SKM-1 (cell line): ENCODE measurements around the gene CLCN6.
A peak's percentile ranks its signal among the peaks of the same experiment; 100 is the strongest.

Experiments used
- DNase-seq: peaks from one replicate; lab custom pipeline; 2025; ENCODE audit not compliant: unreplicated experiment; lab: John Stamatoyannopoulos, UW

The CLCN6 gene, protein sequence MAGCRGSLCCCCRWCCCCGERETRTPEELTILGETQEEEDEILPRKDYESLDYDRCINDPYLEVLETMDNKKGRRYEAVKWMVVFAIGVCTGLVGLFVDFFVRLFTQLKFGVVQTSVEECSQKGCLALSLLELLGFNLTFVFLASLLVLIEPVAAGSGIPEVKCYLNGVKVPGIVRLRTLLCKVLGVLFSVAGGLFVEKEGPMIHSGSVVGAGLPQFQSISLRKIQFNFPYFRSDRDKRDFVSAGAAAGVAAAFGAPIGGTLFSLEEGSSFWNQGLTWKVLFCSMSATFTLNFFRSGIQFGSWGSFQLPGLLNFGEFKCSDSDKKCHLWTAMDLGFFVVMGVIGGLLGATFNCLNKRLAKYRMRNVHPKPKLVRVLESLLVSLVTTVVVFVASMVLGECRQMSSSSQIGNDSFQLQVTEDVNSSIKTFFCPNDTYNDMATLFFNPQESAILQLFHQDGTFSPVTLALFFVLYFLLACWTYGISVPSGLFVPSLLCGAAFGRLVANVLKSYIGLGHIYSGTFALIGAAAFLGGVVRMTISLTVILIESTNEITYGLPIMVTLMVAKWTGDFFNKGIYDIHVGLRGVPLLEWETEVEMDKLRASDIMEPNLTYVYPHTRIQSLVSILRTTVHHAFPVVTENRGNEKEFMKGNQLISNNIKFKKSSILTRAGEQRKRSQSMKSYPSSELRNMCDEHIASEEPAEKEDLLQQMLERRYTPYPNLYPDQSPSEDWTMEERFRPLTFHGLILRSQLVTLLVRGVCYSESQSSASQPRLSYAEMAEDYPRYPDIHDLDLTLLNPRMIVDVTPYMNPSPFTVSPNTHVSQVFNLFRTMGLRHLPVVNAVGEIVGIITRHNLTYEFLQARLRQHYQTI

DNA sequence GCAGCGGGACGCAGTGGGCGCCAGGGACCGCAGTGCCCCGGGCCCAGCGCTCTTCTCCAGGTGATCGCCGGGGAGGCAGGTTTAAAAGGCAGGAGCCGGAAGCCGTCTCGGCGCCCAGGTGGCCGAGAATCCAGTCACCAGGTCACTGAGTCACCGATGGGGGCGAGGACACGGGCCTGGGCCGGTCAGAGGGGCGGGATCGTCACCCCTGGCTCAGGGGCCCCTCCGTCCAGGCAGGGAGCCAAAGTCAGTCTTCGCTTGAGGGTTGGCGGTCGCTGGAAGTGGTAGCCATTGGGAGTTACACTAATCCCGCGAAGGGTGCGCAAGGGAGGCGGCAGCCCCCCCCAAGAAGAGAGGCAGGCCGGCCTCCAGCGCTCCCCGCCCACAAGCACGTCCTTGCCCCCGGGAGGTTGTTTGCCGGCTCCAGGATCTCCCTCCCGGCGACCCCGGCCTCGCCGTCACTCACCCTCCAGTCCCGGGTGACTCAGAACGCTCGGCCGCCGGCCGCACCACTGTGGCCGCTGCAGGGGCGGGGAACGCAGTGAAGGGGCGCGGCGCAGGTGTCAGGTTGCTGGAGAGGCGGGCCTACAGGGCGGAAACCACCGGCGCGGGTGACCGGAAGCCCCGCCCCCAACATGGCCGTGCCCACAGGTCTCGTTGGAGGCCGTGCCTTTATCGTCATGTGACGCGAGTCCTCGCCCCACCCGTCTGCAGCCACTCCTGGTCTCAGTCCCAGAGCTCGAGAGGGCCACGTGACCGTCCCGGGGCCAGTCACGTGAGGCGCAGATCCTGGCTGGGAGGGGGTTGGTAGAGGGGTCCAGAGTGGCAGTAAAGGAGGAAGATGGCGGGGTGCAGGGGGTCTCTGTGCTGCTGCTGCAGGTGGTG, at the start of gene CLCN6, which contains the start of gene MTHFR:
Gene CLCN6 (plus strand): TSS at position 770 of the 885 bp plus-strand sequence. CDS start 72 bp downstream, at position 842.
Gene MTHFR (minus strand): TSS at position 543 of the 885 bp plus-strand sequence. CDS start 2,848 bp downstream, outside the sequence.
- DNase-seq, result peak; percentile 89

DNA sequence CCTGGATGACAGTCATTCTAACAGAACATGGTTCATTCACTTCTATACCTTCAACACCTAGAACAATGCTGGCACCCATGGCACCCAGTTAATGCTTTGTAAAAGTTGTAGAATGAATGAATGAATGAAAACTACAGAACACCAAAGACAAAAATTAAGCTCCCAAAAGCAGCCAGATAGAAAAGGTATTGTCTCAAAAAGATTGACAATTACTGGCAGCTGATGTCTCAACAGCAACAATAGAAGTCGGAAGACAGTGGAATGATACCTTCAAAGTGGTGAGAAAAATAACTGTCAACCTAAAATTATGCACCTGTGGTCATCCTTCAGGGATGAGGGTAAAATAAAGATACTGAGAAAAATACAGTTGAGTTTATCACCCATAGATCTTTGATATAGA, 48.9 kb upstream of the CLCN6 start:
- no peak for DNase-seq

DNA sequence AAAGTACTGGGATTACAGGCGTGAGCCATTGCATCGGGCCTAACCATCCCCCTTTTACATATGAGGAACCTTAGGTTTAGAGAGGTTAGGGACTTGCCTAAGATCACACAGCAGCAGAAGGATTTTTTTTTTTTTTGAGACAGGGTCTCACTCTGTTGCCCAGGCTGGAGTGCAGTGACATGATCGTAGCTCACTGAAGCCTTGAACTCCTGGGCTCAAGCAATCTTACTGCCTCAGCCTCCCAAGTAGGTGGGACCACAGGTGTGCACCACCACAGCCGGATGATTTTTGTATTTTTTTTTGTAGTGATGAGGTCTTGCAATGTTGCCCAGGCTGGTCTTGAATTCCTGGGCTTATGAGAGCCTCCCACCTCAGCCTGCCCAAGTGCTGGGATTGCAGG, 46.2 kb upstream of the CLCN6 start:
- DNase-seq, result no peak

DNA sequence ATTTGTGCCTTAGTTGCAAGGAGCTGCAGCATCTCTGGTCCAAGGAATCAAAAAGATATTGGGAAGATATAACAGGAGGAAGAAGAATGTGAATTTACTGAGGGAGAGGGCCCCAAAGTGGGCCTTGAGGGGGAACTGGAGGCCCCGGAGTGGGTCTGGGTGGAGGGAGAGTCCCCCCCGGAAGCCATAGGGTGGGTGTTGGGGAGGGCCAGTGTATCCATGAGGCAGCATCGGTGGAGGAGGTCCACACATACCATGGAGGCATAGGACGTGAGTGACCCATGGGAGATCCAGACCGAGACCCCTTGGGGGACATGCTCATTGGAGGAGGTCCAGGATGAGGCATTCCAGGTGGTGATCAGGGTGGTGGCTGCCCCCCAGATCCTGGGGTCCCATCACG, 44.7 kb upstream of the CLCN6 start:
- no peak for DNase-seq

DNA sequence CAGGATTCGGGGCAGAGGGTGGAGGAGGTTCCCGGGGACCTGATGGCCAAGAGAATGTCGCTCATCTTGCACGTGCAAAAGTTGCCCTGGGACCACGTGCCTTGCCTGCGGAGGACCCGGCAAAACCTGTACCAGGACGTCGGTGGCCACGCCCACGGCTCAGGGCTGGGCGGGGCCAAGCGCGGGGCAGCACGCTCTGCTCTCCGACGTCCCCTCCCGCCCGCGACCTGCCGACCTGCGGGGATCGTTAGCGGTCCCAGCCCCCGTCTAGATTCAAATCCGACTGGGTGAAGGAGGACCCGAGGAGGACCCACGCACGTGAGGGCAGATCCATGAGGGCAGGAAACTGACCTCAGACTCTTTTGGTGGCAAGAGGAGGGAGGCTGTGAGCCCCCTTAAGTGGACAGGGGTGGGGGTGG, 44.0 kb upstream of the CLCN6 start, which contains the start of gene C1orf167:
Gene C1orf167 (plus strand): TSS at position 206 of the 419 bp plus-strand sequence. CDS start 2,208 bp downstream, outside the sequence.
- DNase-seq, result no peak

DNA sequence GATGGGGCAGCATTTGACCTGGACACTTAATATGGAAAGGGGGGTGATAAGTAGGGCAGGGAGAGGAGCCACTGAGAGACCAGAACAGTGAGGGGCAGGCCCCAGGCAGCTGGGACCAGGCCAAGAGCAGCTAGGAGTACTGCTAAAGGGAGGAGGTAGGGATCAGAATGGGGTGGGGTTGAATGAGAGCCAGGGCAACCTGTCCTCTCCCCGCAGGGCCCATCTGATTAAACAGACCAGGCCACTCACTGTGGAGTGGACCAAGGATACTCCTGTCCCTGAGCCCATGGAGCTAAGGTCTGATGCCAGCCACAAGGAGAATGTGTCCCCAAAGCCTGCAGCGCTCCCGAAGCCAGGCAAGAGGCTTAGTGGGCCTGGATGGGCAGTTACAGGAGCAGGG, 41.9 kb upstream of the CLCN6 start:
- no peak for DNase-seq

DNA sequence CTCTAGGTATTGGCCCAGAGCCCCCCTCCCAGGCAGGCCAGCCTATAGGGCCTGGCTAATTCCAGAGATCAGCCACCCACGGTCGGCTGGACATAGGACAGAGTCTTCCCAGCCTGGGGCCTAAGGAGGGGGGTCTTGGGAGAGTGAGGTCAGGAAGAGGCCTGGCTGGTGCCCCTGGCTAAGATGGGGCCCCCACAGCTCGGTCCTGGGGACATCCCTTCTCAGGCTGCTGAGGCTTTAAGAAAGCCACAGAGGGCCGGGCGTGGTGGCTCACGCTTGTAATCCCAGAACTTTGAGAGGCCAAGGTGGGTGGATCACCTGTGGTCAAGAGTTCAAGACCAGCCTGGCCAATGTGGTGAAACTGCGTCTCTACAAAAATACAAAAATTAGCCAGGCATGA, 41.5 kb upstream of the CLCN6 start:
- no peak for DNase-seq

DNA sequence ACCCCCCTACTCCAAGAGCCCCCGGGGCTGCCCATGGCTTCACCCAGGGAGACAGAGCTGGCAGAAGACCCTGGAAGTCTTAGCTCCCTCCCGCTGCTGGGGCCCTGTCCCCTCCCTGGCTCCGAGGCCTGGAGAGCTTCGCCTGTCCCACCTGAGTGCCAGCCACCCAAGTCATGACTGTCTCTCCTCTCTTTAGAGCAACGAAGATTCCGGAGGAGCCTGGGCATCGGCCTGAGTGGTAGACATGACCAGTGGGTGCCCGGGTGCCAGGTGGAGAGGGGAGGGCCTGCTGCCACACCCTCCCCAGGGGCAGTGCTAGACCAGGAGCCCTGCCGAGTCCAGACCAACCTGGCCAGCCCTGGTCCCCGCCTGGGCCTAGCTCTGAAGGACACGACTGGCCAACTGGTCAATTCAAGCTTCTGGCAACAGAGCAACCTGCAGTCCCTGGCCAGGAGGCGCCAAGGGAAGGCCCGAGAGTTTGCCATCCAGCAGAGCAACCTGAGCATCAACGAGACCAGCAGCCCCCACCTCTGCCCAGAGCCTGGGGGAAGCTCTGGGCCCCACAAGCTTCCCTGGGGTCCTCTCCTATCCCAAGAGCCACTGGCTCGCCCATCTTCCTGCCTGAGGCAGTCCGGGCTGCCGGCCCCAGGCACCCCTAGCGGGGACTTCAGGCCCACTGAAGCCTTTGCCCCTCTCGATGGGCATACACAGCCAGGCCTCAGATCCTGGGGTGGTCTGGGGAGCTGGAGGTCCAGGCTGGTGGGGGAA, 40.1 kb upstream of the CLCN6 start:
- no peak for DNase-seq

DNA sequence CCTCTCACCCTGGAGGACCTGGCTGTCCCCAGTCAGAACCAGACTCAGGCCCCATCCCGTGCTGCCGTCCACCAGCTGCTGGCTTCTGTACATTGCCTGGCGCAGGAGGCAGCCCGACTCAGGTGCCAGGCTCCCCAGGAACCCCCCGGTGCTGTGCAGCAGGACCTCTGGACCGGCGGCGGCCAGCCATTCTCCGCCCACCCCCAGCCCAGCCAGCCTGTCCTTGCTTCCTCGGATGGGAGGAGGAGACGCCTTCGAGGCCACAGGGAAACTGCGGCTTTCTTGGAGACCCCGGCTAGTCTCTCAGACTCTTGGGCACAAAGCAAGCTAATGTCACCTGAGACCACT, 39.6 kb upstream of the CLCN6 start:
- DNase-seq, result no peak

DNA sequence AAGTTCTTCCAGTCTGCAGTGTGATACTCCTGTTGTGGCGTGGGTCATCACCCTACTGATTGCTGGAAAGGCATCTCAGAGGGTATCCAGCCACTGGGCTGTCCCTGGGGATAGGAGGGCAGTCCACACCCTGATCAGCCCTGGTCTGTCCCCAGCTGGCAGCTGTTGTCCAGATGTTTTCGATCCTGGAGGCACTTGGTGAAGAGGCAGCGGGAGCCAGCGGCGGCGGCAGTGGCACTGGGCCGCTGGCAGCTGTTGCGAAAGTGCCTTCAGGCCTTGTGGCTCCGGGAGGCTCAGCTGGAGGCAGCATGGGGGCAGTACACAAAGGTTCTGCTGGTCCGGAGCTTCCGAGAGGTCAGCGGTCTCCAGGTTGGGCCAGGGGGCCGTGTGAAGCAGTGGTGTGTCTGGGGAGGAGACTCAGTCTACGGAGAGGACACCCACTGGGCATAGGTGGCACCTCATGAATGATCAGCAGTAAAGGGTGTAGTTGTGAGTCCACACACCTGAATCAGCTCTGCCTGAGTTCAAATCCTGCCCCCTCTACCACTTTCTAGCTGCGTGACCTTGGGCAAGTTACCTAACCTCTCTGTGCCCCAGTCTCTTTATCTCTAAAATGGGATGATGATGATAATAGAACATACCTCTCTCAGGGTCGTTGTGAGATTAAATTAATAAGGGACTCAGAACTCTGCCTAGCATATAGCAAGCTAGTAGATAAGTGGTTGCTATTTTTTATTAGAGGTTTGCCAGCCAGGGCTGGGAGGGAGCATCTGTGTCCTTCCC, 37.9 kb upstream of the CLCN6 start:
- no peak for DNase-seq

DNA sequence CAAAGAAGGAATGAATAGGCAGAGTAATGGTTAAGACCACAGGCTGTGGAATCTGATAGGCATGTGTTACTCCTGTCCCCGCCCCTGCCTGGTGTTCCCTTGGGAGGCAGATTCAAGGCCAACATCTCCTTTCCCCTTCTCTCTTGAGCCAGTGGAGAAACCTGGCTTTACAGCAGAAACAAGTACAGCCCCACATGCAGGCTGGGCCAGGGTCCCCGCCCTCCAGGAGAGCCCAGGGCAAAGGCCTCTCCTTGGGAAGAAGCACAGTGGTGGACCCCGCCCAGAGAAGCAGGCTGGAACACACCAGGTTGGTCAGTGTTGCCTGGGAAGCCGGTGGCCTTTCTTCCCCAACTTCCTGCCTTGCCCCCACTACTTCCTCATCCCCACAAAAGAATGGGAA, 37.2 kb upstream of the CLCN6 start:
- DNase-seq, result no peak

DNA sequence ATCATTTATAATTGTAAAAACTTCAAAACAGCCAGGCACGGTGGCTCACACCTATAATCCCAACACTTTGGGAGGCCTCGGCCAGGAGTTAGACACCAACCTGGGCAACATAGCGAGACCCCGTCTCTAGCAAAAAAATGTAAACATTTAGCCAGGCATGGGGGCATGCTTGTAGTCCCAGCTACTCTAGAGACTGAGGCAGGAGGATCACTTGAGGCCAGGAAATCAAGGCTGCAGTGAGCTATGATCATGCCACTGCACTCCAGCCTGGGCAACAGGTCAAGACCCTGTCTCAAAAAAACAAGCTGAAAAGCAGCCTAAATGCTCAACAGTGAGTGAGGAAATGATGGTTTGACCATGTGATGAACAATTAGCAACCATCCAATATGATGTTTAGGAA, 36.7 kb upstream of the CLCN6 start:
- no peak for DNase-seq

DNA sequence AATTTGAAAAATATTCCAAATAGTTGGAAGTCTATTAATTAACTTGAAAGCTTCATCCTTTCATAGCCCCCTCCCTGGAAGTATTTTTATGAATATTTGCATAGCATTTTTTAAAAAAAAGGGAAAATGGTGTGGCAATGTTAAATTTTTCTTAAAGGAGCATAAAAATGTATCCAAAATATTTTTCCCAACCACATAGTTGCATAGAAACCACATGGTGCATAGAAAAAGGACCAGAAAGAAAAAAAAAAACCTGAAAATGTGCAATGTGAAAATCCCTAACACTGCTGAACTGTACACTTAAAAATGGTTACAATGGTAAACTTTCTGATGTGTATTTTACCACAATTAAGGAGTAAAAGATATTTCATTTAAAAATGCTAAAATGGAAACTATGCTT, 36.0 kb upstream of the CLCN6 start:
- no peak for DNase-seq

DNA sequence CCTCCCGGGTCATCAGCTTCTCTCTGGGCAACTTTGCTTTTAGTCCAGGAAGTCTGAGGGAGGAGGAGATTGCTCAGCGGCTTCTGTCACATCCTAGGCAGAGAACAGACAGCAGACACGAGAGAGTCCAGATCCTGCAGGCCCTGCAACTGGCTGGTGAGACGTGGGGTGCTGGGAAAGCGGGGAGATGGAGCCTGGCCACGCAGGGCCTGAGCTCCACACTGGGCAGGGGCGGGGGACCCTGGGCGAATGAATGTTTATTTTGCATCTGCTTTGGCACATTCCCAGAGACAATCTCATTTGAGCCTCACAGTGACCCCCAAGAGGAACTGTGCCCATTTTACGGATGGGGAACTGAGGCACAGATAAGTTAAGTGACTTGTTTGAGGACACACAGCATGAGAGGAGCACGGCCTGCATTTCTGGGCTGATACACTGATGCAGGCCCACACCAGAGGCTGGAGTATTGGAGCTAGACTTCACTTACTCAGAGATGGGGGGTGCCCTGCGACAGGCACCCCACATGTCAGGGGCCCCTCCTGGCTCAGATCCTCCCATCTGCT, 34.4 kb upstream of the CLCN6 start:
- DNase-seq, result no peak

DNA sequence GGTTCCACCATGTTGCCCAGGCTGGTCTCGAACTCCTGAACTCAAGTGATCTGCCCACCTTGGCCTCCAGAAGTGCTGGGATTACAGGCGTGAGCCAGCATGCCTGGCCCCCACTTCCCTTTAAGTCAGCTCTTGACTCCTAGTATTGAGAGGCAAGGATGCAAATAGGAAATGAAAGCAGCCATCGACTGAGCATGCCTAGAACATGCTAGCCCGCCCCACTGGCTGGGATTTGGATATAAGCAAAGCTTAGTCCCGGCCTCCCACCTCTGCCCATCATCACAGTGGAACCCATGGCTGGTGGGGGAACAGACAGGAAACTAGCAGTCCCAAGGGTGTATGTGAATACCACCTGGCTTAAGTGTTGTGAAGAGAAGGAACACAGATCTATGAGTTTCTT, 33.5 kb upstream of the CLCN6 start:
- DNase-seq, result no peak

DNA sequence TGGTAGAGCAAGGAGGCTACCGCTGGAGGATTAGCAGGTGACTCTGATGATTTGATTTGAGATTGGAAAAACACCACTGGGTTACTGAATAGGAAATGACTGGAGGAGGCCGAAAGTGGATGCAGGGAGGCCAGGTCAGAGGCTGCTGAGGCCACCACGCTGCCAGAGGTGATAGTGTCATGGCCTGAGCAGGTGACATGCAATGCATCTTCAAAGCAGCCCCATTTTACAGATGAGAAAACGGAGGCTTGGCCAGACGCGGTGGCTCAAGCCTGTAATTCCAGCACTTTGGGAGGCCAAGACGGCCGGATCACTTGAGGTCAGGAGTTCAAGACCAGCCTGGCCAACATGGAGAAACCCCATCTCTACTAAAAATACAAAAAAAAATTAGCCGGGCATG, 31.2 kb upstream of the CLCN6 start:
- no peak for DNase-seq

DNA sequence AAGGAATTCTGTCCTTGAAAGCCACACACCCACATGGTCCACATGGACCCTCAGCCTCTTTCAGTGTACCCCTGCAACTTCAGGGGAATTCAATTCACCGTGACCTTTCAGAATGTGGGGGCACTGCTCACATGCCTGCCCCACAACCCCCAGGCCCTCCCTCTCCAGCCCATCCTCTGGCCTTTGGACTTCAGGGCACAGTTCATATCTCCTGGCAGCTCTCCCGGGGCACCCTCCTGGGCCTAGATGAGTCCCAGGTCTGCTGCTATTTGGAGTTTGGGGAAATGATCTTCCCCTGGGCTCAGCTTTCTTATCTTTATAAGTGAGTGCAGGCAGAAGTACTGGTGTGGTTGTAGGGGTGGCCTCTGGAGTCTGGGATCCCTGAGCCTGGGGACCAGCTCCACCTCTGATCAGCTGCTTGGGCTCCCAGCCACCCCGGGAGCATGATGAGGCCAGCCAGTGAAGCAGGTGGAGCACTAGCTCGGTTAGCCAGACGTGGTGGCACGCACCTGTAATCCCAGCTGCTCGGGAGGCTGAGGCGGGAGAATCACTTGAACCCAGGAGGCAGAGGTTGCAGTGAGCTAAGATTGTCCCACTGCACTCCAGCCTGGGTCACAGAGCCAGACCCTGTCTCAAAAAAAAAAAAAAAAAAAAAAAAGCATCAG, 28.2 kb upstream of the CLCN6 start:
- DNase-seq, result no peak

DNA sequence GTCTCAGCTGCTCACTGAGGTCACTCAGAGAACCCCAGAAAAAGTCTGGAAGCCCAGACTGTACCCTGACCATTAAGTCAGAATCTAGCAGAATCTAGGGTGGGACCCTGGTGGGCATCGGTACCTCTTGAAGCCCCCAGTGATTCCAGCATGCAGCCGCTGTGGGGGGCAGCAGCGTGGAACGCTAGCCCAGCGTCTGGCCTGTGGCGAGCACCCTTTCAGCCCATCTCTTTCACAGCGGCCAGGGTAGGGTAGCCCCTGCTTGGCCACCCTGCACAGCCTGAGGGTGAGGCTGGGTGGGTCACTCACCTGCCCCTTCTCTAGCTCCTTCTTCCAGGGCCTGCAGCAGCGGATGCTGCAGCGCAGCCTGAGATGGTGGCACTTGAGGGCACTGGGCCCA, 27.7 kb upstream of the CLCN6 start:
- DNase-seq, result no peak
